Neural progenitor cell (in vitro differentiated cells): ENCODE measurements around the gene HM13.

Source experiments
- CTCF ChIP-seq: fragments of 200-600 bp; sonication (generic); IDR thresholded peaks from 2 replicates; pipeline ENCODE4 v1.5.1; 2017; ENCODE audit warnings: antibody characterized with exemption, mild to moderate bottlenecking
- EZH2 ChIP-seq: fragments of 200-600 bp; sonication (generic); IDR thresholded peaks from 2 replicates; pipeline ENCODE4 v1.6.1; 2017; ENCODE audit warnings: antibody characterized with exemption, mild to moderate bottlenecking, moderate library complexity
- EZH2phosphoT487 ChIP-seq: fragments of 200-600 bp; sonication (generic); IDR thresholded peaks from 2 replicates; pipeline ENCODE4 v1.6.1; 2017; ENCODE audit warnings: antibody characterized with exemption

- no peak for TF ChIP-seq CTCF
- no peak for TF ChIP-seq EZH2
- no peak for TF ChIP-seq EZH2phosphoT487
Observed at GRCh38 chr20:31566658-31567379, 52.6 kb downstream of the HM13 start.
